H1 (cell line): ENCODE results near the gene ZNF385C. TPM values are rescaled to one million over a fixed set of nuclear protein-coding genes. Genes with fewer than 3 reads are reported as not detected.

ENCODE experiments used
- NANOG ChIP-seq: IDR thresholded peaks from 2 replicates; pipeline ENCODE4 v1.6.1; 2011; ENCODE audit warnings: low read length, low read depth, mild to moderate bottlenecking, inconsistent platforms; ENCODE audit not compliant: insufficient read depth, poor library complexity, severe bottlenecking
- RXRA ChIP-seq: IDR thresholded peaks from 2 replicates; pipeline ENCODE4 v1.6.1; 2011; ENCODE audit warnings: low read depth, mild to moderate bottlenecking, low read length, moderate library complexity; ENCODE audit not compliant: insufficient read depth
- TEAD4 ChIP-seq: IDR thresholded peaks from 2 replicates; pipeline ENCODE4 v1.6.1; 2012; ENCODE audit warnings: low read depth, low read length, inconsistent platforms, mixed read lengths
- polyA plus RNA-seq, 7 experiments: library from polyadenylated mRNA; depleted of rRNA in 3 of 7; stranded (reverse) in 5 of 7; unstranded in 2 of 7; fragments of >200 nt in 5 of 7; fragments of 200-250 nt in 2 of 7; gene quantifications; 1 replicate in 5 of 7; 2 replicates in 1 of 7; 4 replicates in 1 of 7; pipeline versions ENCODE4 v1.2.1 to v1.2.3, GENCODE V29; 2011 to 2013; ENCODE audit warnings: missing spikeins in 2 of 7, mixed read lengths in 2 of 7
- total RNA-seq: library from RNA; stranded (reverse); fragmentation: NEBNext Ultra II Directional; extraction: Animal tissue kit (Norgen Biotek cat#: 25700); gene quantifications from 2 replicates; pipeline ENCODE4 v1.2.1, GENCODE V29; 2021
- TF ChIP-seq, protein P1 (sequence below): fragments of 300-600 bp; sonication (generic); IDR thresholded peaks from 2 replicates; pipeline ENCODE4 v1.7.1; 2012; ENCODE audit warnings: low read length, moderate library complexity, mild to moderate bottlenecking, inconsistent platforms; ENCODE audit not compliant: insufficient replicate concordance

ZNF385C gene
- total and polyA plus RNA-seq, 2 of the 8 experiments (the other 6 are each of a cell fraction or from before 2014, with no cell fraction given): 3.9 to 6.1 TPM

DNA sequence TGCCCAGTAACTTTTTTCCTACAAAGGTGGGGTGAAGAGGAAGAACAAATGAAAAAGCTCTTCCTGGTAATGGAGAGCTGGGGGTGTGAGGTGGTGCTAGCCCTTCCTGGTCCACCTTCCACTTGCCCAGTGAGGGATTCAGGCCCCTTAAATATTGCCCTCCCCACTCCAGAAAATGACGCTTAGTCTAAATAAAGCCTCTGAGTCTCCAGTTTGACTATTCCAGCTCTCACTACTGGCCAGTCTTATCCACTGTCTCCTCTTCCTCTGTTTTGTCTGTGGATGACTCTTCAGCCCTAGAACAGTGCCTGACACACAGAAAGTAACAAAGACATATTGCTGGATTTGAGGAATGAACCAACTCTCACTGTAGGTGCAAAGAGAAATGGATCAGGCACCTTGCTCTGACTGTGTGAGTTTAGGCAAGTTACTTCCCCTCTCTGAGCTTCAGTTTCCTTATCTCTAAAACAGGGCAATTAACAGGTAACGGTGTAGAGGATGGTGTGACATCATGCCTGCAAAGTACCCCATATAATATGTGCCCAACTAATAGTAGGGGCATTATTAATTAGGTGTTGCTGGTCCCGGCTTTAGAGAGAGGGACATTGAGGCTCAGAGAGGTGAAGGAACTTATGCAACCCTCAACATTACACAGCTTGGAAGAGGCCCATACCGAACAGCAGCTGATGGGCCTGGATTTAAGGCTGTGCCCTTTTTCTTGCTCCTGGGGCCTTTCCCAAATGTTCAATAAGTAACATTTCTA lies 21.3 kb downstream of the ZNF385C start (continued):
- TF ChIP-seq, protein P1, sequence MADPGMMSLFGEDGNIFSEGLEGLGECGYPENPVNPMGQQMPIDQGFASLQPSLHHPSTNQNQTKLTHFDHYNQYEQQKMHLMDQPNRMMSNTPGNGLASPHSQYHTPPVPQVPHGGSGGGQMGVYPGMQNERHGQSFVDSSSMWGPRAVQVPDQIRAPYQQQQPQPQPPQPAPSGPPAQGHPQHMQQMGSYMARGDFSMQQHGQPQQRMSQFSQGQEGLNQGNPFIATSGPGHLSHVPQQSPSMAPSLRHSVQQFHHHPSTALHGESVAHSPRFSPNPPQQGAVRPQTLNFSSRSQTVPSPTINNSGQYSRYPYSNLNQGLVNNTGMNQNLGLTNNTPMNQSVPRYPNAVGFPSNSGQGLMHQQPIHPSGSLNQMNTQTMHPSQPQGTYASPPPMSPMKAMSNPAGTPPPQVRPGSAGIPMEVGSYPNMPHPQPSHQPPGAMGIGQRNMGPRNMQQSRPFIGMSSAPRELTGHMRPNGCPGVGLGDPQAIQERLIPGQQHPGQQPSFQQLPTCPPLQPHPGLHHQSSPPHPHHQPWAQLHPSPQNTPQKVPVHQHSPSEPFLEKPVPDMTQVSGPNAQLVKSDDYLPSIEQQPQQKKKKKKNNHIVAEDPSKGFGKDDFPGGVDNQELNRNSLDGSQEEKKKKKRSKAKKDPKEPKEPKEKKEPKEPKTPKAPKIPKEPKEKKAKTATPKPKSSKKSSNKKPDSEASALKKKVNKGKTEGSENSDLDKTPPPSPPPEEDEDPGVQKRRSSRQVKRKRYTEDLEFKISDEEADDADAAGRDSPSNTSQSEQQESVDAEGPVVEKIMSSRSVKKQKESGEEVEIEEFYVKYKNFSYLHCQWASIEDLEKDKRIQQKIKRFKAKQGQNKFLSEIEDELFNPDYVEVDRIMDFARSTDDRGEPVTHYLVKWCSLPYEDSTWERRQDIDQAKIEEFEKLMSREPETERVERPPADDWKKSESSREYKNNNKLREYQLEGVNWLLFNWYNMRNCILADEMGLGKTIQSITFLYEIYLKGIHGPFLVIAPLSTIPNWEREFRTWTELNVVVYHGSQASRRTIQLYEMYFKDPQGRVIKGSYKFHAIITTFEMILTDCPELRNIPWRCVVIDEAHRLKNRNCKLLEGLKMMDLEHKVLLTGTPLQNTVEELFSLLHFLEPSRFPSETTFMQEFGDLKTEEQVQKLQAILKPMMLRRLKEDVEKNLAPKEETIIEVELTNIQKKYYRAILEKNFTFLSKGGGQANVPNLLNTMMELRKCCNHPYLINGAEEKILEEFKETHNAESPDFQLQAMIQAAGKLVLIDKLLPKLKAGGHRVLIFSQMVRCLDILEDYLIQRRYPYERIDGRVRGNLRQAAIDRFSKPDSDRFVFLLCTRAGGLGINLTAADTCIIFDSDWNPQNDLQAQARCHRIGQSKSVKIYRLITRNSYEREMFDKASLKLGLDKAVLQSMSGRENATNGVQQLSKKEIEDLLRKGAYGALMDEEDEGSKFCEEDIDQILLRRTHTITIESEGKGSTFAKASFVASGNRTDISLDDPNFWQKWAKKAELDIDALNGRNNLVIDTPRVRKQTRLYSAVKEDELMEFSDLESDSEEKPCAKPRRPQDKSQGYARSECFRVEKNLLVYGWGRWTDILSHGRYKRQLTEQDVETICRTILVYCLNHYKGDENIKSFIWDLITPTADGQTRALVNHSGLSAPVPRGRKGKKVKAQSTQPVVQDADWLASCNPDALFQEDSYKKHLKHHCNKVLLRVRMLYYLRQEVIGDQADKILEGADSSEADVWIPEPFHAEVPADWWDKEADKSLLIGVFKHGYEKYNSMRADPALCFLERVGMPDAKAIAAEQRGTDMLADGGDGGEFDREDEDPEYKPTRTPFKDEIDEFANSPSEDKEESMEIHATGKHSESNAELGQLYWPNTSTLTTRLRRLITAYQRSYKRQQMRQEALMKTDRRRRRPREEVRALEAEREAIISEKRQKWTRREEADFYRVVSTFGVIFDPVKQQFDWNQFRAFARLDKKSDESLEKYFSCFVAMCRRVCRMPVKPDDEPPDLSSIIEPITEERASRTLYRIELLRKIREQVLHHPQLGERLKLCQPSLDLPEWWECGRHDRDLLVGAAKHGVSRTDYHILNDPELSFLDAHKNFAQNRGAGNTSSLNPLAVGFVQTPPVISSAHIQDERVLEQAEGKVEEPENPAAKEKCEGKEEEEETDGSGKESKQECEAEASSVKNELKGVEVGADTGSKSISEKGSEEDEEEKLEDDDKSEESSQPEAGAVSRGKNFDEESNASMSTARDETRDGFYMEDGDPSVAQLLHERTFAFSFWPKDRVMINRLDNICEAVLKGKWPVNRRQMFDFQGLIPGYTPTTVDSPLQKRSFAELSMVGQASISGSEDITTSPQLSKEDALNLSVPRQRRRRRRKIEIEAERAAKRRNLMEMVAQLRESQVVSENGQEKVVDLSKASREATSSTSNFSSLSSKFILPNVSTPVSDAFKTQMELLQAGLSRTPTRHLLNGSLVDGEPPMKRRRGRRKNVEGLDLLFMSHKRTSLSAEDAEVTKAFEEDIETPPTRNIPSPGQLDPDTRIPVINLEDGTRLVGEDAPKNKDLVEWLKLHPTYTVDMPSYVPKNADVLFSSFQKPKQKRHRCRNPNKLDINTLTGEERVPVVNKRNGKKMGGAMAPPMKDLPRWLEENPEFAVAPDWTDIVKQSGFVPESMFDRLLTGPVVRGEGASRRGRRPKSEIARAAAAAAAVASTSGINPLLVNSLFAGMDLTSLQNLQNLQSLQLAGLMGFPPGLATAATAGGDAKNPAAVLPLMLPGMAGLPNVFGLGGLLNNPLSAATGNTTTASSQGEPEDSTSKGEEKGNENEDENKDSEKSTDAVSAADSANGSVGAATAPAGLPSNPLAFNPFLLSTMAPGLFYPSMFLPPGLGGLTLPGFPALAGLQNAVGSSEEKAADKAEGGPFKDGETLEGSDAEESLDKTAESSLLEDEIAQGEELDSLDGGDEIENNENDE: no peak
- TF ChIP-seq TEAD4 (no peak), NANOG (no peak), RXRA (no peak)
